MM.1S (cell line): ENCODE data around the gene OLFM1.
"Not testable (repeated sequence)": the region's sequence is repeated elsewhere in the genome, so short reads cannot be mapped to it uniquely, and the experiment has no call there.

Experiments used
- DNase-seq: peaks from one replicate; pipeline ENCODE4 v3.0.0-alpha.2; 2015
- H2AFZ ChIP-seq: fragments of 300-600 bp; sonication (generic); 2 replicates; pipeline ENCODE4 v1.6.0; 2016; ENCODE audit warnings: antibody characterized with exemption, low read length
- H3F3A ChIP-seq: fragments of 300-600 bp; sonication (generic); 2 replicates; pipeline ENCODE4 v1.6.1; 2016; ENCODE audit warnings: mild to moderate bottlenecking, antibody characterized with exemption, low read length, moderate library complexity, mixed read lengths; ENCODE audit not compliant: insufficient read depth
- H3K27ac ChIP-seq: fragments of 300-600 bp; sonication (generic); 2 replicates; pipeline ENCODE4 v1.5.1; 2016; ENCODE audit warnings: mild to moderate bottlenecking, low read length
- H3K27me3 ChIP-seq: fragments of 300-600 bp; sonication (generic); replicated peaks from 2 replicates; pipeline ENCODE4 v1.6.0; 2016; ENCODE audit warnings: low read length; ENCODE audit not compliant: insufficient read depth
- H3K36me3 ChIP-seq: fragments of 300-600 bp; sonication (generic); replicated peaks from 2 replicates; pipeline ENCODE4 v1.6.1; 2016; ENCODE audit warnings: mild to moderate bottlenecking, low read length, mixed read lengths; ENCODE audit not compliant: insufficient read depth
- H3K4me1 ChIP-seq: fragments of 300-600 bp; sonication (generic); 2 replicates; pipeline ENCODE4 v1.6.1; 2016; ENCODE audit warnings: low read length, mixed read lengths
- H3K4me2 ChIP-seq: fragments of 300-600 bp; sonication (generic); 2 replicates; pipeline ENCODE4 v1.6.0; 2016; ENCODE audit warnings: low read depth, low read length
- H3K4me3 ChIP-seq: fragments of 300-600 bp; sonication (generic); 2 replicates; pipeline ENCODE4 v1.5.1; 2016; ENCODE audit warnings: low read length, mixed read lengths
- H3K79me2 ChIP-seq: fragments of 300-600 bp; sonication (generic); 2 replicates; pipeline ENCODE4 v1.6.1; 2016; ENCODE audit warnings: mixed run types, low read length, mixed read lengths
- H3K9ac ChIP-seq: fragments of 300-600 bp; sonication (generic); 2 replicates; pipeline ENCODE4 v1.6.1; 2016; ENCODE audit warnings: low read length, mixed read lengths
- H3K9me2 ChIP-seq: fragments of 300-600 bp; sonication (generic); replicated peaks from 2 replicates; pipeline ENCODE4 v1.6.1; 2016; ENCODE audit warnings: mild to moderate bottlenecking, low read length, mixed read lengths; ENCODE audit not compliant: insufficient read depth
- H3K9me3 ChIP-seq: fragments of 300-600 bp; sonication (generic); replicated peaks from 2 replicates; pipeline ENCODE4 v1.6.1; 2016; ENCODE audit warnings: mild to moderate bottlenecking, low read length, mixed read lengths; ENCODE audit not compliant: insufficient read depth
- H4K20me1 ChIP-seq: fragments of 300-600 bp; sonication (generic); 2 replicates; pipeline ENCODE4 v1.6.1; 2016; ENCODE audit warnings: mild to moderate bottlenecking, low read length, moderate library complexity, mixed read lengths; ENCODE audit not compliant: insufficient read depth
- EZH2 ChIP-seq: fragments of 300-600 bp; sonication (generic); optimal IDR thresholded peaks from 2 replicates; pipeline ENCODE3; 2017; ENCODE audit warnings: low read depth, mild to moderate bottlenecking, antibody characterized with exemption, low read length, mixed read lengths
- EZH2phosphoT487 ChIP-seq: fragments of 300-600 bp; sonication (generic); IDR thresholded peaks from 2 replicates; pipeline ENCODE4 v1.6.1; 2018; ENCODE audit warnings: antibody characterized with exemption, low read length
- TF ChIP-seq, protein P1 (sequence below): fragments of 300-600 bp; sonication (generic); IDR thresholded peaks from 2 replicates; pipeline ENCODE4 v1.5.1; 2016; ENCODE audit warnings: antibody characterized with exemption, low read length, mixed read lengths

Gene OLFM1

GRCh38 chr9:135109650-135110049 is 22.2 kb downstream of the OLFM1 start:
- Histone ChIP-seq H4K20me1 (no peaks in the 10 kb centered on the region), H3K4me2 (no peak overlapping the region), H3K4me1 (no peaks in the 10 kb centered on the region), H3K36me3 (no peaks in the 10 kb centered on the region), H3K79me2 (no peaks in the 10 kb centered on the region), H3F3A (no peaks in the 10 kb centered on the region), H3K9me3 (no peaks in the 10 kb centered on the region), H3K27ac (no peak overlapping the region), H3K27me3 (peaks cover 76% of the 10 kb centered on the region), H2AFZ (no peak overlapping the region), H3K9ac (no peak overlapping the region), H3K9me2 (no peaks in the 10 kb centered on the region), H3K4me3 (no peak overlapping the region)
- TF ChIP-seq EZH2 (no peak), EZH2phosphoT487 (no peak)
- TF ChIP-seq, protein P1, sequence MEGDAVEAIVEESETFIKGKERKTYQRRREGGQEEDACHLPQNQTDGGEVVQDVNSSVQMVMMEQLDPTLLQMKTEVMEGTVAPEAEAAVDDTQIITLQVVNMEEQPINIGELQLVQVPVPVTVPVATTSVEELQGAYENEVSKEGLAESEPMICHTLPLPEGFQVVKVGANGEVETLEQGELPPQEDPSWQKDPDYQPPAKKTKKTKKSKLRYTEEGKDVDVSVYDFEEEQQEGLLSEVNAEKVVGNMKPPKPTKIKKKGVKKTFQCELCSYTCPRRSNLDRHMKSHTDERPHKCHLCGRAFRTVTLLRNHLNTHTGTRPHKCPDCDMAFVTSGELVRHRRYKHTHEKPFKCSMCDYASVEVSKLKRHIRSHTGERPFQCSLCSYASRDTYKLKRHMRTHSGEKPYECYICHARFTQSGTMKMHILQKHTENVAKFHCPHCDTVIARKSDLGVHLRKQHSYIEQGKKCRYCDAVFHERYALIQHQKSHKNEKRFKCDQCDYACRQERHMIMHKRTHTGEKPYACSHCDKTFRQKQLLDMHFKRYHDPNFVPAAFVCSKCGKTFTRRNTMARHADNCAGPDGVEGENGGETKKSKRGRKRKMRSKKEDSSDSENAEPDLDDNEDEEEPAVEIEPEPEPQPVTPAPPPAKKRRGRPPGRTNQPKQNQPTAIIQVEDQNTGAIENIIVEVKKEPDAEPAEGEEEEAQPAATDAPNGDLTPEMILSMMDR: no peak
- DNase-seq: no peak

- TF ChIP-seq EZH2phosphoT487: no peak
- TF ChIP-seq EZH2: no peak
- TF ChIP-seq, protein P1: no peak
- H3K9ac ChIP-seq: no peak overlapping the region
- no peak for DNase-seq
- H3K27ac ChIP-seq: no peak overlapping the region
- H3K36me3 ChIP-seq: no peaks in the 10 kb centered on the region
- H3F3A ChIP-seq: no peaks in the 10 kb centered on the region
- H3K27me3 ChIP-seq: peaks cover 76% of the 10 kb centered on the region
- H3K9me3 ChIP-seq: no peaks in the 10 kb centered on the region
- H3K79me2 ChIP-seq: no peaks in the 10 kb centered on the region
- no peaks in the 10 kb centered on the region for H3K4me1 ChIP-seq
- no peak overlapping the region for H3K4me2 ChIP-seq
- H2AFZ ChIP-seq: no peak overlapping the region
- no peaks in the 10 kb centered on the region for H3K9me2 ChIP-seq
- no peak overlapping the region for H3K4me3 ChIP-seq
- no peaks in the 10 kb centered on the region for H4K20me1 ChIP-seq
Measured at GRCh38 chr9:135110416-135110815, 22.9 kb downstream of the OLFM1 start.

DNA sequence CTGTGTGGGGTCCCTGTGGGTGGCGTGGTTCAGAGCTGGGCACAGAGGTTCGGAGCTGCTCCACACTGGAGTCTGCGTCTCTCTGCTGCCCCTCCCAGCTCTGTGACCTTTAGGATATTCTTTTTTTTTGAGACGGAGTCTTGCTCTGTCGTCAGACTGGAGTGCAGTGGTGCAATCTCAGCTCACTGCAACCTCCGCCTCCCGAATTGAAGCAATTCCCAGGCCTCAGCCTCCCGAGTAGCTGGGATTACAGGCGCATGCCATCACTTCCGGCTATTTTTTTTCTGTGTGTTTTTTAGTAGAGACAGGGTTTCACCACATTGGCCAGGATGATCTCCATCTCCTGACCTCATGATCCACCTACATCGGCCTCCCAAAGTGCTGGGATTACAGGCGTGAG is 24.1 kb downstream of the OLFM1 start:
- H3K79me2 ChIP-seq, H3K4me3 ChIP-seq, H3K9me2 ChIP-seq, H3K9me3 ChIP-seq, H3K36me3 ChIP-seq, H2AFZ ChIP-seq, H3K4me1 ChIP-seq, DNase-seq, H3F3A ChIP-seq, H3K4me2 ChIP-seq, H3K27ac ChIP-seq, H4K20me1 ChIP-seq, H3K9ac ChIP-seq: not testable (repeated sequence)
- H3K27me3 ChIP-seq: peaks cover 77% of the 10 kb centered on the region

DNA sequence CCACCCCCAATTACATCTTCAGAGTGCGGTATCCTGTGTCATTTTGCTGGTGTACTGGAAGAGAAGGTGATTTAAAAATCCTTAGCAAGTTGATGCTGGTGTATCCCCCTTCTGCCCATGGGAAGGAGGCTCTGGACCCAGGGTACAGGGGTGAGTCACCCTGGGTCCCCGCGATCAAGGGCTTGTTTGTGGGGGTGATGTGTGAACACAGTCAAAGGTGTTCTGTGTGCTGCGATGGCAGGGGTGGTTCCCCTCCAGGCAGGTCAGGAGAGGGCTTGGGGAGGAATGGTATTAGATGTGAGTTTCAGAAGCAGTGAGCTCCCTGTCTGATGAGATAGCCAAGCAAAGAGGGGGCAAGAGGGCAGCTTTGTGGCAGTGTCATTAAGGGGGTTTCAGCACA is 28.9 kb downstream of the OLFM1 start:
- DNase-seq: no peak
- no peaks in the 10 kb centered on the region for H3K9me3 ChIP-seq
- H3K9ac ChIP-seq: no peak overlapping the region
- no peak overlapping the region for H3K27ac ChIP-seq
- no peaks in the 10 kb centered on the region for H3K9me2 ChIP-seq
- H3K36me3 ChIP-seq: no peaks in the 10 kb centered on the region
- no peaks in the 10 kb centered on the region for H3F3A ChIP-seq
- H3K4me3 ChIP-seq: no peak overlapping the region
- H2AFZ ChIP-seq: no peak overlapping the region
- TF ChIP-seq, protein P1: no peak
- TF ChIP-seq EZH2 (no peak), EZH2phosphoT487 (no peak)
- H3K79me2 ChIP-seq: no peaks in the 10 kb centered on the region
- no peaks in the 10 kb centered on the region for H4K20me1 ChIP-seq
- H3K4me1 ChIP-seq: no peaks in the 10 kb centered on the region
- peaks cover 67% of the 10 kb centered on the region for H3K27me3 ChIP-seq
- no peak overlapping the region for H3K4me2 ChIP-seq
